Mononuclear cell (primary cell): Measurements from ENCODE around the gene CNOT1. TPM values are rescaled to one million over a fixed set of nuclear protein-coding genes. Genes with fewer than 3 reads are reported as not detected.
"Not testable (repeated sequence)": the region's sequence is repeated elsewhere in the genome, so short reads cannot be mapped to it uniquely, and the experiment has no call there.

ENCODE experiments used
- H3K27me3 ChIP-seq: 2 replicates; pipeline ENCODE4 v1.6.0; 2011; ENCODE audit warnings: low read length, control low read depth; ENCODE audit not compliant: insufficient read depth
- H3K4me1 ChIP-seq: 2 replicates; pipeline ENCODE4 v1.5.1; 2011; ENCODE audit warnings: mild to moderate bottlenecking, low read length, control low read depth; ENCODE audit not compliant: insufficient read depth
- H3K4me3 ChIP-seq: 2 replicates; pipeline ENCODE4 v1.5.1; 2011; ENCODE audit warnings: mild to moderate bottlenecking, low read length, moderate library complexity
- H3K9me3 ChIP-seq: 2 replicates; pipeline ENCODE4 v1.5.1; 2011; ENCODE audit warnings: low read depth, mild to moderate bottlenecking, control low read depth, low read length
- total RNA-seq: library from RNA; depleted of rRNA; stranded (reverse); fragments of >200 nt; gene quantifications from one replicate; pipeline ENCODE4 v1.2.3, GENCODE V29; 2012

Gene CNOT1
- total RNA-seq, result 98.3 TPM

DNA sequence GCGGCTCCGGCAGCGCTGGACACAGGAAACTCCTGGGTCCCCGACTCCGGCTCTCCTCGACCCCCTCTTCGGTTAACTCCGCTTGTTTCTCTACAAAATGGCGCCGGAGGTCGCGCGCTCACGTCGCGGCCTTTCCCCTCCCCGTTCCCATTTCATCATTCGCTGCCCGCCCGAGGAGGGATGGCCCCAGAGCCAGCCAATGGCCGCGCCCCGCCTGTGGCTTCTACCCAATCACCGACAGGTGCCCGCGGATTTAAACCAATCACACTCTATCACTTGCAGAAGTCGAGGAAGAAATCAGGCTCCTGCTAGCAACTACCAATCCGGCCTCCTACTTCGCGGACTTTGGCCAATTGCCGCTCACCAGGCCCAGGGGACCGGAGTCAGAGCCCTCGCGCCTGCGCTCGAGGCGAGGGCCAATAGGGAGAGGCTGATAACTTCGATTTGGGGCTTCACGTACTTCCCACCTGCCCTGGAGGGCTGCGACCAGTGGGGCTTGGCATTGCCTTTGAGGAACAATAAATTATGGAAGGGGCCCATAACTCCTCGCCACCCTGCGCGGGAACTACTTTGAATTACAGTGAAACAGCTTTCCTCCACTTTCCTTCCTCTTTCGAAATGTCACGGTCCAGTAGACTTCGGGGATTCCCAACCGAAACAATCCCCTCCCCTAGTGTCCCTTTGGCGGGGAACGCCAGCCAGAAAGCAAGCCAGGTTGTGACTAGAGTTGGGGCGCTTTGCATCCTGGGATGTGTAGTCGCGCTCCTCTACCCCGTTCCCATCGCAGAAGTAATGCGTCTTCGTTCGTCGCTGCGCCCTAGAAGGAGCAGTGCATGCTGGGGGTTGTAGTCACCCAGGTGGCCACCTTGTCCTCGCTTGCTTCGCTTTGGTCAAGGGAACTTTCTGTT is at the start of gene CNOT1:
CNOT1 (minus strand) TSS at position 94 of the 908 bp plus-strand sequence. CDS start 30,489 bp downstream, outside the sequence.
- Histone ChIP-seq H3K9me3 (no peaks in the 10 kb centered on the region), H3K4me1 (peaks cover 38% of the 10 kb centered on the region), H3K27me3 (no peaks in the 10 kb centered on the region), H3K4me3 (peak within 1 kb of the TSS; percentile 98)

DNA sequence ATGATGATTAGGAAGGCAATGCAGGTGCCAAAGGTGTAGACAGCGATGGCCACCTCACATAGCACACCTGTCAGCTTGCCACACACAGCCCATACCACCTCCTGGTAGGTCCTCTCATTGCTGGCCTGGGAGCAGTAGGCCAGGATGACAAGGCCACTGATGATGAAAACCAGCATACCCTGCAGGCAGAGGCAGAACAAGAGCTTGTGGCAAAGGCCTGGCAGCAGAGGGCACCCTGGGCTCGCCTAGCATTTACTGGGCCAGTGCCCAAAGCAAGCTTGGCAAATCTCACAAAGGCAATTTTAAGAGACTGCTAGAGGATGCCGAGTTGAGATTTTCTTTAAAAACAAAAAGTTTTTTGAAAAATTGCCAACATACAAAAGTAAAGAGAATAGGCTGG is 49.1 kb upstream of the CNOT1 start:
- no peaks in the 10 kb centered on the region for H3K27me3 ChIP-seq
- no peaks in the 10 kb centered on the region for H3K9me3 ChIP-seq
- no peak overlapping the region for H3K4me3 ChIP-seq
- peaks cover 4% of the 10 kb centered on the region for H3K4me1 ChIP-seq

DNA sequence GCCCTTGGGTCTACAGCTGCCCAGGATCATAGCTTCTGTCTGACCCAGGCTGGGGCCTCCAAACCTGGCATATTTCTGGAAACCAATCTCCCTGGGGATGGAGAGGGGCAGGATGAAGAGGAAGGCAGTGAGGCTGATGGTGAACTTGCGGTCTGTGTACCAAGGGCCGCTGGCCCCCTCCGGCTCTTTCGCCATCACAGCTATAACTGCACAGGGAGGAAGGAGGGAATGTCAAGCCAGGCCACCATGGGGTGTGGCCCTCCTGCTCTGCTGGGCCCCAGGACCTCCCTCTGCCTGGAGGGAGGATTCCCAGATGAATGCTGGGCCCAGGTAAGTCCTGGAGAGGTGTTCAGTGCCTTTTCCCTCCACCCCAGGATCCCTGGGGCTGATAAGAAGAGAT is 48.6 kb upstream of the CNOT1 start:
- no peaks in the 10 kb centered on the region for H3K4me1 ChIP-seq
- no peak overlapping the region for H3K4me3 ChIP-seq
- no peaks in the 10 kb centered on the region for H3K9me3 ChIP-seq
- no peaks in the 10 kb centered on the region for H3K27me3 ChIP-seq

GRCh38 chr16:58670946-58671583 is 41.4 kb upstream of the CNOT1 start:
- H3K4me1 ChIP-seq, result no peaks in the 10 kb centered on the region
- no peaks in the 10 kb centered on the region for H3K9me3 ChIP-seq
- no peak overlapping the region for H3K4me3 ChIP-seq
- H3K27me3 ChIP-seq, result no peaks in the 10 kb centered on the region

GRCh38 chr16:58670177-58670576 is 40.6 kb upstream of the CNOT1 start:
- Histone ChIP-seq H3K27me3 (no peaks in the 10 kb centered on the region), H3K9me3 (no peaks in the 10 kb centered on the region), H3K4me3 (no peak overlapping the region), H3K4me1 (no peaks in the 10 kb centered on the region)

DNA sequence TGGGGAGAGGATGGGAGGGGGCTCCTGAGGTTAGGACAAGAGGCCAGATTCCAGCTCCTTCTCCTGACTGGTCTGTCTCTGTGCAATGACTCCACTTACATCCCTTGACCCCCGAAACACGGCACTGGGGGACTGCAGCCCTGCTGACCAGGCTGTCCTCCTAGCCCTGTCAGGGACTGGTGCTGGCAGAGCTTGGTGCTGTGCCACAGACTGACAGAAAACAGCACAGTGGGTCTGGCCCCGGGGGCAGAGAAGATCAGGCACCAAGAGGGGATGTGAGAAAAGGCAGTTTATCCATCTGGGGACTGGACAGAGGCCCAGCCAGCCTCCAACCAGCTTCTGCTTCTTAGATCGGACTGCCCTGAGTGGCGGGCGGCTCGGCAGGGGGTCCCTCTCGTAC is 35.6 kb upstream of the CNOT1 start:
- H3K4me1 ChIP-seq, result no peaks in the 10 kb centered on the region

DNA sequence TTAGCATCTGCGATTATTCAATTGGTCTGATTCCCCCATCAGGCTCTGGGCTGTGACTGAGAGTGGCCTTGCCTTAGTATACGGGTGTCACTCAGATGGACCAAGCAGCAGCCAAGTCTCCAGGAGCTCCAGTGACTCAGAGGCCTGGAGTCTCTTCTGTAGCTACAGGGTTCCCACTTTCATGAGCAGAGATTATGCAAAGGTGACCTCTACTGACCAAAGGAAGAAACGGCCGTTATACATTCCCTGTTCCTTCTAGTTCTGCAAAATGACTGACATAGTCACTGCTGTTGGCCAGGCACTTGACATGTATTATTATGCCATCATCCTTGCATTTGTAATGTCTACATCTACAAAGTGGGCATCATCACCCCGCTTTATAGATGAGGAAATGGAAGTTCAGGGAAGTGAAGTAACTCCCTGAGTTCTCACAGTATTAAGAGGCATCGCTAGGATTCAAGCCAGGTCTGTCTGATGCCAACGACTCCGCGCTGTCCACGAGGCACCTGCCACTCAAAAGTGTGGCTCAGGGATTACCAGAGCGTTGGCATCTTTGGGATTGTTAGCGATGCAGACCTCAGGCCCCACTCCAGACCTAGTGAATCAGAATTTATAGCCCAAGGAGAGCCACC is 31.7 kb upstream of the CNOT1 start:
- Histone ChIP-seq H3K27me3 (no peaks in the 10 kb centered on the region), H3K9me3 (no peaks in the 10 kb centered on the region), H3K4me1 (no peaks in the 10 kb centered on the region), H3K4me3 (no peak overlapping the region)

More for the DNA sequence above, 35.6 kb upstream of the CNOT1 start:
- Histone ChIP-seq H3K4me3 (no peak overlapping the region), H3K27me3 (no peaks in the 10 kb centered on the region), H3K9me3 (no peaks in the 10 kb centered on the region)

GRCh38 chr16:58659911-58660310 is 30.3 kb upstream of the CNOT1 start:
- not testable (repeated sequence) for H3K4me1 ChIP-seq, H3K9me3 ChIP-seq, H3K4me3 ChIP-seq, H3K27me3 ChIP-seq

- no peaks in the 10 kb centered on the region for H3K4me1 ChIP-seq
Observed at GRCh38 chr16:58658796-58659211, 29.2 kb upstream of the CNOT1 start.

GRCh38 chr16:58656899-58657298 is 27.3 kb upstream of the CNOT1 start:
- H3K4me1 ChIP-seq, result no peaks in the 10 kb centered on the region
- no peak overlapping the region for H3K4me3 ChIP-seq
- H3K9me3 ChIP-seq, result no peaks in the 10 kb centered on the region
- no peaks in the 10 kb centered on the region for H3K27me3 ChIP-seq

More at GRCh38 chr16:58658796-58659211, 29.2 kb upstream of the CNOT1 start:
- Histone ChIP-seq H3K9me3 (no peaks in the 10 kb centered on the region), H3K27me3 (no peaks in the 10 kb centered on the region), H3K4me3 (no peak overlapping the region)

DNA sequence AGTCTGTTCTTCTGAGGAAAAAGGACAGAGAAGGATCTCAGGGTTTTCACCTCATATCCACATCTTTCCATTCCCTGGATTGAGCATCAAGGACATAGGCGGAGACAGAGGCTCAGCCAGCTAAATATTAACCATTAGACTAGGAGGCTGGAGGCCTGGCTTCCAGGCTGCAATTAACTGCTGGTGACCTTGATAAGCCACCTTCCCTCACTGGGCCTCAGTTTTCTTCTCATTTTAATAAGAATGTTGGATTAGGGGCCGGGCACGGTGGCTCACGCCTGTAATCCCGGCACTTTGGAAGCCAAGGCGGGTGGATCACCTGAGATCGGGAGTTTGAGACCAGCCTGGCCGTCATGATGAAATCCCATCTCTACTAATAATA is 25.6 kb upstream of the CNOT1 start:
- no peaks in the 10 kb centered on the region for H3K27me3 ChIP-seq
- H3K4me3 ChIP-seq, result no peak overlapping the region
- H3K9me3 ChIP-seq, result no peaks in the 10 kb centered on the region
- no peaks in the 10 kb centered on the region for H3K4me1 ChIP-seq

DNA sequence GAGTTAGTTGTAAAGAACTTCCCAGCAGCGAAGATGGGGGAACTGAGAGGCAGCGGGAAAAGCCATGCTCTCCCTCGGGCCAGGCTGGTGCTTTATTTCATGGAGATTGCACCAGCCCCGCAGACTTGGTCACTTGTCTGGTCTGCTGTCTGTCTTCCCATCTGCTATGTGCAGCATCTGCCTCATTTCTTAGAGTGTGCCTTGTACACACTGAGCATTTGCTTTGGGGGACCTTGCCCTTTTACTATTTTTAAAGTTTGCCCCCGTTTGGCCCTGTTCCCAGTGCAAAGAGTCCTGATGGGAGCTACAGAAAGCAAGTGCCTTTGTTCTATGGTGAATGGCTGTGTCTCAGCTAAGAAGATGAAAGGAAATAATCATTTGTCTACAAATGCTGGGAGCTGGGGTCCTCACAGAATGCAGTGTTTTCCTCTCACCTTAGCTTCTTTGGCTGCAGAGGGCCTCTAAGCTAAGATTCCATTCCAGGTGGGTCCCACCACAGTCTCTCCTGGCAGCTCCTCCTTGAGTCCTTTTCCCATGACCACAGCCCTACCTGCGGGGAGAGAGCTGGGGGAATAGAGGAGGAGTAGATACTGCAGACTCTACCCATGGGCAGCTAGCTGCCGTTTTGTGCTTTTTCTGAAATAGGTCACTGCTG is 25.1 kb upstream of the CNOT1 start:
- H3K27me3 ChIP-seq, result no peaks in the 10 kb centered on the region
- H3K4me3 ChIP-seq, result no peak overlapping the region
- no peaks in the 10 kb centered on the region for H3K4me1 ChIP-seq
- no peaks in the 10 kb centered on the region for H3K9me3 ChIP-seq

DNA sequence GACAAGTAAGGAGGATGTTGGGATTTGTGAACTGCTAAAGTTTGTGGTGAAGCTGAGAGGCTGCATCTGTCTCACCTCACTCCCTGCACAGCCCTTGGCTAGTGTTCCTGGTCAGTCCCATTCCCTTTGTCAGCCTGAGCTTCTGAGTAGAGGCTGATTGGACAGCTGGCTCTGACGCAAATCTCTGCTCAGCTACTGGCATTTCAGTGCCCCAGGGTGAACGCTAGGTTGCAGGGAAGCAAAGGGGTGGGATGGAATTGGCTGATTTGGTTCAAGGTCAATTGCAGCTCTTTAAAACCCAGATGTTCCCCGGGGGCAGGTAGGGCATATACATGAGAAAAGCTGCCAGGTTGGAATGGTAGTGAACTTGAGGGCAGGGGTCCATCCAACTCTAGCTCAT is 23.1 kb upstream of the CNOT1 start:
- Histone ChIP-seq H3K4me1 (no peaks in the 10 kb centered on the region), H3K4me3 (no peak overlapping the region), H3K9me3 (no peaks in the 10 kb centered on the region), H3K27me3 (no peaks in the 10 kb centered on the region)

DNA sequence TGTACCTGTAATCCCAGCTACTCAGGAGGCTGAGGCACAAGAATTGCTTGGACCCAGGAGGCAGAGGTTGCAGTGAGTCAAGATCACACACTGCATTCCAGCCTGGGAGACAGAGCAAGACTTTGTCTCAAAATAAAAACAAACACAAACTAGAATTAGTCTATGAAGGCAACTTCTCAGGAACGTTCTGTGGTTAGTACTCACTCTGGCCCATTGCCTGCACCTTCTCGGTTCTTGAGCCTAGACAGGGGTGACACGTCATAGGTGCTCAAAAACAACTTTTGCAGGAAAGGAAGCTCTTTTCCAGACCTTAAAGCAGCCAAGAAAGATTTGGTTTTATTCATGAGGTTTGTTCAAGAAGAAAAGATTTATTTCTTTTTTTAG is 22.3 kb upstream of the CNOT1 start:
- no peaks in the 10 kb centered on the region for H3K27me3 ChIP-seq

GRCh38 chr16:58649707-58650106 is 20.1 kb upstream of the CNOT1 start:
- Histone ChIP-seq H3K9me3 (no peaks in the 10 kb centered on the region), H3K4me1 (no peaks in the 10 kb centered on the region), H3K27me3 (no peaks in the 10 kb centered on the region), H3K4me3 (no peak overlapping the region)

More for the DNA sequence above, 22.3 kb upstream of the CNOT1 start:
- Histone ChIP-seq H3K4me3 (no peak overlapping the region), H3K4me1 (no peaks in the 10 kb centered on the region), H3K9me3 (no peaks in the 10 kb centered on the region)
